H1 (cell line): Measurements from ENCODE around the gene PTBP1. TPM values are rescaled to one million over a fixed set of nuclear protein-coding genes. Genes with fewer than 3 reads are reported as not detected.

Experiments used
- CTCF ChIA-PET: fragments of 300-600 bp; sonication (Branson Sonifier 250); formaldehyde crosslinking; loops from one replicate; lab custom pipeline; 2021; ENCODE audit not compliant: partially characterized antibody; lab: Charles Lee
- POLR2A ChIA-PET: fragments of 300-600 bp; sonication (Branson Sonifier 250); formaldehyde crosslinking; loops from one replicate; lab custom pipeline; 2021; ENCODE audit warnings: inconsistent platforms; ENCODE audit not compliant: partially characterized antibody; lab: Charles Lee
- DNase-seq, 2 experiments: peaks; one replicate each; pipeline versions ENCODE4 v3.0.0 to v3.0.0-alpha.2; 2010 to 2022; ENCODE audit warnings: low spot score in 2 of 2, low read depth in 1 of 2, mixed read lengths in 1 of 2
- FAIRE-seq: peaks from 2 replicates; lab custom pipeline; 2011; peaks lifted over from hg19 to GRCh38; lab: Jason Lieb, UNC
- H2AFZ ChIP-seq: 2 replicates; pipeline ENCODE4 v1.8.1; 2012; ENCODE audit warnings: low read length, inconsistent platforms
- H2AK5ac ChIP-seq: 2 replicates; pipeline ENCODE4 v1.6.1; 2013; ENCODE audit warnings: low read depth, low read length
- H2BK120ac ChIP-seq: replicated peaks from 2 replicates; pipeline ENCODE3; 2013; ENCODE audit warnings: low read depth, low read length, inconsistent platforms
- H2BK12ac ChIP-seq: 2 replicates; pipeline ENCODE4 v1.6.1; 2013; ENCODE audit warnings: low read depth, low read length
- H2BK15ac ChIP-seq: 2 replicates; pipeline ENCODE4 v1.6.1; 2013; ENCODE audit warnings: low read length
- H2BK20ac ChIP-seq: 2 replicates; pipeline ENCODE4 v1.6.1; 2013; ENCODE audit warnings: low read length
- H2BK5ac ChIP-seq: 2 replicates; pipeline ENCODE4 v1.6.1; 2013; ENCODE audit warnings: low read depth, low read length
- H3K14ac ChIP-seq: 2 replicates; pipeline ENCODE4 v1.6.1; 2013; ENCODE audit warnings: inconsistent platforms; ENCODE audit not compliant: insufficient read length
- H3K18ac ChIP-seq: 2 replicates; pipeline ENCODE4 v1.6.1; 2013; ENCODE audit warnings: low read length; ENCODE audit errors: extremely low read depth
- H3K23ac ChIP-seq: 2 replicates; pipeline ENCODE4 v1.6.1; 2013; ENCODE audit warnings: inconsistent platforms; ENCODE audit not compliant: insufficient read length
- H3K23me2 ChIP-seq: 2 replicates; pipeline ENCODE4 v1.6.1; 2013; ENCODE audit warnings: low read depth, low read length
- H3K27ac ChIP-seq: 2 replicates; pipeline ENCODE4 v1.6.1; 2011; ENCODE audit warnings: low read depth, low read length, inconsistent platforms
- H3K27me3 ChIP-seq, 4 experiments: replicated peaks in 1 of 4; 1 replicate in 1 of 4; 2 replicates in 3 of 4; pipeline versions ENCODE4 v1.6.1 to v1.8.1; 2011 to 2013; ENCODE audit warnings: low read length in 3 of 4, mild to moderate bottlenecking in 3 of 4, inconsistent platforms in 2 of 4, mixed read lengths in 2 of 4, moderate library complexity in 1 of 4; ENCODE audit not compliant: control insufficient read depth in 3 of 4, insufficient read depth in 3 of 4; ENCODE audit errors: extremely low read depth in 1 of 4
- H3K36me3 ChIP-seq, 4 experiments: 2 replicates each; pipeline versions ENCODE4 v1.6.1 to v1.8.1; 2011 to 2013; ENCODE audit warnings: mild to moderate bottlenecking in 4 of 4, low read length in 3 of 4, moderate library complexity in 2 of 4, control low read depth in 1 of 4, inconsistent platforms in 1 of 4; ENCODE audit not compliant: insufficient read depth in 4 of 4, control insufficient read depth in 2 of 4
- H3K4ac ChIP-seq: replicated peaks from 2 replicates; pipeline ENCODE3; 2013; ENCODE audit warnings: low read length, low read depth, mixed read lengths, inconsistent platforms; ENCODE audit not compliant: insufficient read length
- H3K4me1 ChIP-seq, 4 experiments: replicated peaks in 1 of 4; 1 replicate in 1 of 4; 2 replicates in 3 of 4; pipeline versions ENCODE4 v1.6.1 to v1.8.1; 2011 to 2013; ENCODE audit warnings: low read length in 3 of 4, inconsistent platforms in 2 of 4, mixed read lengths in 1 of 4; ENCODE audit not compliant: insufficient read depth in 4 of 4, control insufficient read depth in 3 of 4
- H3K4me2 ChIP-seq, 2 experiments: 2 replicates each; pipeline versions ENCODE4 v1.6.1 to v1.8.1; 2011 to 2013; ENCODE audit warnings: low read depth in 2 of 2, low read length in 2 of 2, control low read depth in 1 of 2, inconsistent platforms in 1 of 2, mild to moderate bottlenecking in 1 of 2; ENCODE audit not compliant: insufficient read depth in 1 of 2
- H3K4me3 ChIP-seq, 4 experiments: fragments of 200-600, 300-600 bp in 1 of 4; sonication (generic), shearing (Covaris generic), sonication (Bioruptor Twin) in 1 of 4; 2 replicates each; pipeline versions ENCODE4 v1.5.1 to v1.8.1; 2011 to 2016; ENCODE audit warnings: low read length in 4 of 4, low read depth in 3 of 4, control low read depth in 2 of 4, inconsistent platforms in 2 of 4, mild to moderate bottlenecking in 2 of 4, mixed read lengths in 1 of 4, moderate library complexity in 1 of 4; ENCODE audit not compliant: insufficient read depth in 2 of 4; ENCODE audit errors: extremely low read depth in 1 of 4
- H3K56ac ChIP-seq: replicated peaks from 2 replicates; pipeline ENCODE3; 2013; ENCODE audit warnings: low read depth, mild to moderate bottlenecking, mixed read lengths, low read length, inconsistent platforms; ENCODE audit not compliant: insufficient read length
- H3K79me1 ChIP-seq: 2 replicates; pipeline ENCODE4 v1.6.1; 2013; ENCODE audit warnings: low read depth, low read length, control low read depth
- H3K79me2 ChIP-seq, 2 experiments: 2 replicates each; pipeline versions ENCODE4 v1.6.1 to v1.8.1; 2012 to 2013; ENCODE audit warnings: low read length in 2 of 2, mild to moderate bottlenecking in 2 of 2, inconsistent platforms in 1 of 2; ENCODE audit not compliant: insufficient read depth in 2 of 2, control insufficient read depth in 1 of 2
- H3K9ac ChIP-seq, 4 experiments: replicated peaks in 1 of 4; 1 replicate in 1 of 4; 2 replicates in 3 of 4; pipeline versions ENCODE4 v1.6.1 to v1.8.1; 2011 to 2013; ENCODE audit warnings: low read depth in 3 of 4, low read length in 3 of 4, control low read depth in 2 of 4, mild to moderate bottlenecking in 2 of 4, moderate library complexity in 2 of 4, inconsistent platforms in 1 of 4; ENCODE audit errors: extremely low read depth in 1 of 4
- H3K9me3 ChIP-seq, 2 experiments: 2 replicates each; pipeline versions ENCODE4 v1.6.1 to v1.8.1; 2012 to 2013; ENCODE audit warnings: mild to moderate bottlenecking in 2 of 2, moderate library complexity in 2 of 2, control low read depth in 1 of 2, inconsistent platforms in 1 of 2, low read depth in 1 of 2, low read length in 1 of 2, mixed read lengths in 1 of 2; ENCODE audit not compliant: insufficient read depth in 2 of 2
- H4K20me1 ChIP-seq, 2 experiments: replicated peaks in 1 of 2; 2 replicates each; pipeline versions ENCODE3 to v1.8.1; 2011 to 2013; ENCODE audit warnings: inconsistent platforms in 2 of 2, low read length in 2 of 2, mild to moderate bottlenecking in 1 of 2; ENCODE audit not compliant: insufficient read depth in 2 of 2, control insufficient read depth in 1 of 2
- H4K5ac ChIP-seq: 2 replicates; pipeline ENCODE4 v1.6.1; 2013; ENCODE audit warnings: low read length, low read depth, mixed read lengths, inconsistent platforms; ENCODE audit not compliant: insufficient read length
- H4K8ac ChIP-seq: 2 replicates; pipeline ENCODE4 v1.8.0; 2013; ENCODE audit warnings: mild to moderate bottlenecking, moderate library complexity, low read length, inconsistent platforms; ENCODE audit not compliant: insufficient read depth; ENCODE audit errors: extremely low read depth
- H4K91ac ChIP-seq: replicated peaks from 2 replicates; pipeline ENCODE3; 2013; ENCODE audit warnings: low read length, mixed read lengths, inconsistent platforms; ENCODE audit not compliant: insufficient read length
- ATF2 ChIP-seq: IDR thresholded peaks from 2 replicates; pipeline ENCODE4 v1.6.1; 2012; ENCODE audit warnings: low read length, inconsistent platforms
- E2F6 ChIP-seq: IDR thresholded peaks from 2 replicates; pipeline ENCODE4 v1.6.1; 2012; ENCODE audit warnings: inconsistent platforms
- MAX ChIP-seq: IDR thresholded peaks from 2 replicates; pipeline ENCODE4 v1.6.1; 2012; ENCODE audit warnings: inconsistent platforms
- NRF1 ChIP-seq: IDR thresholded peaks from 2 replicates; pipeline ENCODE4 v1.6.1; 2011; ENCODE audit warnings: mild to moderate bottlenecking, low read depth, low read length, improper control_type of control experiment
- PHF8 ChIP-seq: fragments of 200-600 bp; sonication (generic); conservative IDR thresholded peaks from 2 replicates; pipeline ENCODE4 v1.7.1; 2012; ENCODE audit warnings: low read depth, mild to moderate bottlenecking, inconsistent platforms, low read length, moderate library complexity
- POLR2A ChIP-seq, 2 experiments: IDR thresholded peaks; 1 replicate in 1 of 2; 2 replicates in 1 of 2; pipeline ENCODE4 v1.6.1; 2011; ENCODE audit warnings: low read depth in 2 of 2, low read length in 2 of 2, mild to moderate bottlenecking in 2 of 2; ENCODE audit errors: control extremely low read depth in 1 of 2
- SP2 ChIP-seq: IDR thresholded peaks from 2 replicates; pipeline ENCODE4 v1.6.1; 2012; ENCODE audit warnings: mild to moderate bottlenecking, low read length, inconsistent platforms
- WGBS, 2 experiments: shearing (Covaris generic) in 1 of 2; methylation state at CpG; one replicate each; pipeline versions ENCODE4 v1.1.6 to v1.1.7; 2013 to 2015; ENCODE audit warnings: low lambda C conversion rate in 2 of 2, mixed read lengths in 2 of 2, inconsistent platforms in 1 of 2, low coverage in 1 of 2, missing lambda C conversion rate in 1 of 2; ENCODE audit not compliant: insufficient replicate concordance in 2 of 2, insufficient coverage in 1 of 2, insufficient read length in 1 of 2; ENCODE audit errors: extremely low coverage in 1 of 2, missing lambda C conversion rate in 1 of 2; 5-methylcytosine and 5-hydroxymethylcytosine counted together
- polyA plus RNA-seq, 7 experiments: library from polyadenylated mRNA; depleted of rRNA in 3 of 7; stranded (reverse) in 5 of 7; unstranded in 2 of 7; fragments of >200 nt in 5 of 7; fragments of 200-250 nt in 2 of 7; gene quantifications; 1 replicate in 5 of 7; 2 replicates in 1 of 7; 4 replicates in 1 of 7; pipeline versions ENCODE4 v1.2.1 to v1.2.3, GENCODE V29; 2011 to 2013; ENCODE audit warnings: missing spikeins in 2 of 7, mixed read lengths in 2 of 7
- total RNA-seq: library from RNA; stranded (reverse); fragmentation: NEBNext Ultra II Directional; extraction: Animal tissue kit (Norgen Biotek cat#: 25700); gene quantifications from 2 replicates; pipeline ENCODE4 v1.2.1, GENCODE V29; 2021

Gene PTBP1
- total and polyA plus RNA-seq, 2 of the 8 experiments (the other 6 are each of a cell fraction or from before 2014, with no cell fraction given), result 528 to 888 TPM

DNA sequence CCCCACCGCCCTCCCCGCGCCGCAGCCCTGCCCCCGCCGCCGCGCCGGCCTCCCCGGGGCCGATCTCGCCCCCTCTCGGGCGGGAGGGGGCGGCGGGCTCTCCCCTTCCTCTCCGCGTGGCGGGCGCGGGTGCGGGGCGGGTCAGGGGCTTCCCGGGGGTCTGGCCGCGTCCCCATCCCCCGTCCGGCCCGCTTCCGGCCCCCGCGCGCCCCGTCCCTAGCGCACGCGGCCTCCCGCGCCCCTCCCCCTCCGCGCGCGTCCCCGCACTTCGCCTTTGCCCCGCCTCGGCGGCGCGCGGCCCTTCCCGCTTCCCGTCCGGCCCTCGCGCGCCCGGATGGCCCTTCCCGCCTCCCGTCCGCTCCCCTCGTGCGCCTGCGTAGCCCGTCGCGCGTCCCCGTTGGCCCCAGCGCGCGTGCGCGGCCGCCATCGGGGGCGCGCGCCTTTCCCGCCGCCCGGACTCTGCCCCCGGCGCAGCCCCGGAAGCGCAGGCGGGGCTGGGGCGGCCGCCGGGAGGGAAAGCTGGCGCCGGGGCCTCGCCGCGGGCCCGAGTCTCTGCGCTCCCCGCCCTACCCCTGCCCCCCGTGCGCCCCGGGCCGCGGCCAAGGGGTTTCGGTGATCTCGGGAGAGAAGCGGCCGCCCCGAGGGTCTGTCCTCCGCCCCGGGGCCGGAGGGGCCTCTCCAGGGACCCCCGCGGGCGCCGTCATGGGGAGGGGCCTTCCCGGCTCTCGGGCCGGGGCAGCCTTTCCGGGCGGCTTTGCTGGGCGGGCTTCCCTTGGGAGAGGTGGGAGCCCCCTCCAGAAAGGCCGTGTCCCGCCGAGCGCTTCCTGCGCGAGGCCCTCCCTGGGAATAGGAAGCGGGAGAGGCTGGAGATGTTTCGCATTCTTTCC lies 519 bp downstream of the PTBP1 start:
- peak overlapping the region; percentile 32 for H3K18ac ChIP-seq
- no peak for FAIRE-seq
- CTCF ChIA-PET, result interaction anchor here (2.3 kb wide), 1 partner anchor 9 kb away, joined by 10 read pairs; no protein-coding TSS in a partner anchor
- TF ChIP-seq PHF8, result peak; percentile 78; the same call in 1 of the 2 replicates
- no peak for TF ChIP-seq ATF2
- peak; percentile 81 for TF ChIP-seq MAX
- TF ChIP-seq NRF1, result peak; percentile 77
- peak; percentile 23 to 44; a peak in 2 of 3 replicates for TF ChIP-seq POLR2A (IDR thresholded peaks at IDR 0.05; ENCODE audit: control extremely low read depth in 1 of 2, low read depth in 2 of 2, low read length in 2 of 2)
- TF ChIP-seq SP2, result no peak
- TF ChIP-seq E2F6, result peak; percentile 58

More for the DNA sequence above, 519 bp downstream of the PTBP1 start:
- Histone ChIP-seq H3K4me3 (peak overlapping the region; percentile 88 to 100 (median 96)), H3K36me3 (peaks cover 0 to 24% (median 18%) of the 10 kb centered on the region in 4 experiments; a peak in 7 of 8 replicates), H3K79me2 (peaks cover 49 to 50% of the 10 kb centered on the region in 2 experiments), H2AFZ (no peak overlapping the region), H2BK5ac (peak overlapping the region; percentile 71), H4K91ac (peak overlapping the region; percentile 34), H3K27me3 (no peaks in the 10 kb centered on the region), H2AK5ac (no peak overlapping the region), H3K9me3 (no peaks in the 10 kb centered on the region), H3K79me1 (no peaks in the 10 kb centered on the region), H3K4ac (peak overlapping the region; percentile 8), H4K20me1 (peaks cover 39 to 40% of the 10 kb centered on the region in 2 experiments), H3K9ac (peak overlapping the region; percentile 86 to 98 (median 93)), H3K23ac (no peak overlapping the region), H4K5ac (peak overlapping the region; percentile 30), H3K4me2 (peak overlapping the region; percentile 62 to 93), H3K23me2 (peaks cover 10% of the 10 kb centered on the region; the same call in 1 of the 2 replicates), H2BK20ac (no peak overlapping the region), H3K56ac (no peak overlapping the region), H2BK15ac (no peak overlapping the region), H3K27ac (peak overlapping the region; percentile 75), H3K14ac (no peak overlapping the region), H4K8ac (peak overlapping the region; percentile 96), H3K4me1 (peaks cover 0 to 29% (median 18%) of the 10 kb centered on the region in 4 experiments; a peak in 6 of 7 replicates), H2BK120ac (no peak overlapping the region), H2BK12ac (no peak overlapping the region)
- POLR2A ChIA-PET, result interaction anchor here (0.8 to 16.9 kb wide), 25 partner anchors 8 to 267 kb away, joined by 3 to 277 read pairs (median 6); partner anchors contain the start of genes AZU1, BSG, CDC34 and CNN2
- peak in 1 of 2 experiments; percentile 84 for DNase-seq
- WGBS, 2 experiments, result 2% methylated on average over 26 of the region's 129 CpGs; no CpG with 5 or more reads in 1 of the 2 experiments
